Stimulated activated CD8-positive, alpha-beta memory T cell treated with anti-CD3 and anti-CD28 coated beads, Interleukin-15, amount 100 ng/mL, for 24 hours (primary cell): Measurements from ENCODE around the gene NFATC2.
"Not testable (repeated sequence)": the region's sequence is repeated elsewhere in the genome, so short reads cannot be mapped to it uniquely, and the experiment has no call there.

Experiments
- DNase-seq: peaks from one replicate; pipeline ENCODE4 v3.0.0-alpha.2; 2020; ENCODE audit warnings: low read depth

Gene NFATC2

DNA sequence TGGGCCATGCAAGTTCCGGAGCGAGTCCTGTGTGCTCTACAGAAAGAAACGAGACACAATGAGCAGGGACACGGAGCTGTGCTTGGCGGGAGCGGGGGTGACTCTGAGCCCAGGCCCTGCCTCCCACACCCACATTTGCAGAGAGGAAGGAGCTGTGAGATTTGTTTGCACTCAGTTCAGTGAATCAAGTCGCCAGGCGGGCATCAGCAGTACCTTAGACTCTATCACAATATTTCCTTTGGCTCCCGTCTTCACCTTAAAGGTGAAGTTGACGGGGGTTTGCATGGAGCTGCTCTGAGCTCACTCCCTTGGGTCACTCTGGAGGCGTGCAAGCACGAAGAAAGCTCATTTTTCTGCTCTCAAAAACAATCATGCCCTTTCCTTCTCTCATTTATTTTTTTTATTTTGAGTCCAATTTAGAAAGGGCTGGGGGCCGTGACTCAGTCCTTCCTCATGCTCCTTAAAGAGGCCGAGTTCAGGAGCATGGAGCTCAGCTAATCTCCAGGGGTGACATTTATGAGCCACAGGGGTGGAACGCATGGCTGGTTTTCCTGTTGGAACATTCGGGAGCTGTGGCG is 188.2 kb downstream of the NFATC2 start:
- DNase-seq, result no peak

- no peak for DNase-seq
Observed at GRCh38 chr20:51353491-51353890, 189.0 kb downstream of the NFATC2 start.

DNA sequence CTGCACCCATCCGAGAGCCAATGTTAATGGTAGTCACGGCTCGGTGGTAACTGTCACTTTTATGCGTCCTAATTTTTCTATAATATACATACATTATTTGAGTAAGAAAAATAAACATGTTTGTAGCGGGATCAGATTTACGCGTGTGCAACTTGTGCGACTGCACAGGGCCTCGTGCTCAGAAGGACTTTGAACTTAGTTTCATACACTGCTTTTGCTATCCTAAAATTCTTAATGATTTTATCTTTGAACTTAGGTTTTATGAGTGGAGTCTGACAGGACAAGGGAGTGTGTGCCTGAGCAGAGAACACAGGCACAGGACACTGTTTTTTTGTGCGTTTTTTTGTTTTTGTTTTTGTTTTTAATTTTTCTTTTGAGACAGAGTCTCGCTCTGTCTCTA is 189.7 kb downstream of the NFATC2 start:
- no peak for DNase-seq

DNA sequence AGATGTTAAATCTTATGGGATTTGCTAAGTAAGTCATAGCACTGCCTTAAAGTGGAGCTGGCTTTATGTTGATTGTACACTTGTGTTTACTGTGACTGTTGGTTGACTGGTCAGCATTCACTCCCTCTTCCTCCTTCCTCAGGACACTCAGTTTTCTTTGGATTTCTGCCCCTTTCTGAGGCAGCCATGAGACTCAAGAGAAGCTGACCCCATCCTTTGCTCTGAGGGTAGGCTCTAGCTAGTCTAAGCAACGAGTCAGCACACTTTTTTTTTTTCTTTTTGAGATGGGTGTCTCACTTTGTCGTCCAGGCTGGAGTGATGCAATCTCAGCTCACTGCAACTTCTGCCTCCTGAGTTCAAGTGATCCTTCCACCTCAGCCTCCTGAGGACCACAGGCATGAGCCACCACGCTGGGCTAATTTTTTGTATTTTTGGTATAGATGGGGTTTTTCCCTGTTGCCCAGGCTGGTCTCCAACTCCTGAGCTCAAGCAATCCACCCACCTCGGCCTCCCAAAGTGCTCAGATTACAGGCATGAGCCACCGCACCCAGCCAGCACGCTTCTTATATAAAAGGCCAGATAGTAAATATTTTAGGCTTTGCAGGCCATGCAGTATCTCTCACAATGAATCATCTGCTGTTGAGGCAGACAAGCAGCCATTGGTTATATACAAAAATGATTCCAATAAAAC is 191.4 kb downstream of the NFATC2 start:
- no peak for DNase-seq

- DNase-seq, result no peak
Observed at GRCh38 chr20:51348876-51349275, 193.6 kb downstream of the NFATC2 start.

DNA sequence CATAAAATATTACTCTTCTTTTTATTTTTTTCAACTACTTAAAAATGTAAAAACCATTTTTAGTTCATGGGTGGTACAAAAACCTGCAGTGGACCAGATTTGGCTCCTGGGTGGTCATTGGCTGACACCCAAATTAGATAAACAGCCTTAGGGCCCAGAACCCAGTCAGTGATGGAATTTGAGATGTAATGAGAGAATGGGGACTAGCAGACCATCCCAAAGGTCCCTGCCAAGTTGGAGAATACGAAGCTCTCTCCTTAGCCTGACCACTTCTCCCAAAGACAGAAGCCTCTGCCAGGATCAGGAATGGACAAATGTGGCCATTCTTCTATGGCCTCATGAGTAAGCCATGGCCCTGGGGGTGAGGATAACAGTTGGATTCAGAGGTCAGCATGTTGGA is 194.7 kb downstream of the NFATC2 start:
- DNase-seq, result no peak

DNA sequence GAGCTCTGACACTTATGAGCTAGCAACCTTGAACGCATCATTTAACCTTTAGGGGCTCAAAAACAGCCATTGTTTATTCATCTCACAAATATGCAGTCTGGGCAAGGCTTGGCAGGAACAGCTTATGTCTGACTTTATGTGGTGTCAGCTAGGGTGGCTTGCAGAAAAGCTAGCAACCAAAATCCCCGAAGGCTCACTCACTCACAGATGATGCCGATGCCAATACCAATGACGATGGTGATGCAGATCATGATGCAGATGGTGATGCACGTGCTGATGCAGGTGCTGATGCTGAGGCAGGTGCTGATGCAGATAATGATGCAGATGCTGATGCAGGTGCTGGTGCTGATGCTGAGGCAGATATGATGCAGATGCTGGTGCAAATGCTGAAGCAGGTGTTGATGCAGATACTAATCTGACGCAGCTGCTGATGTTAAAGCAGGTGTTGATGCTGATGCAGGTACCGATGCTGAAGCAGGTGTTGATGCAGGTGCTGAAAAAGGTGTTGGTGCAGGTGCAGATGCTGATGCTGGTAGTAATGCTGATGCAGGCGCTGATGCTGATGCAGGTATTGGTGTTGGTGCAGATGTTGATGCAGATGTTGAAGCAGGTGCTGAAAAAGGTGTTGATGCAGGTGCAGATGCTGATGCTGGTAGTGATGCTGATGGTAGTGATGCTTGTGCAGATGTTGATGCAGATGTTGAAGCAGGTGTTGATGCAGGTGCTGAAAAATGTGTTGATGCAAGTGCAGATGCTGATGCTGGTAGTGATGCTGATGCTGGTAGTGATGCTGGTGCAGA is 195.6 kb downstream of the NFATC2 start:
- no peak for DNase-seq

GRCh38 chr20:51345601-51346101 is 196.9 kb downstream of the NFATC2 start:
- no peak for DNase-seq

GRCh38 chr20:51343802-51344201 is 198.7 kb downstream of the NFATC2 start:
- DNase-seq, result not testable (repeated sequence)

GRCh38 chr20:51342510-51343236 is 199.8 kb downstream of the NFATC2 start:
- no peak for DNase-seq

DNA sequence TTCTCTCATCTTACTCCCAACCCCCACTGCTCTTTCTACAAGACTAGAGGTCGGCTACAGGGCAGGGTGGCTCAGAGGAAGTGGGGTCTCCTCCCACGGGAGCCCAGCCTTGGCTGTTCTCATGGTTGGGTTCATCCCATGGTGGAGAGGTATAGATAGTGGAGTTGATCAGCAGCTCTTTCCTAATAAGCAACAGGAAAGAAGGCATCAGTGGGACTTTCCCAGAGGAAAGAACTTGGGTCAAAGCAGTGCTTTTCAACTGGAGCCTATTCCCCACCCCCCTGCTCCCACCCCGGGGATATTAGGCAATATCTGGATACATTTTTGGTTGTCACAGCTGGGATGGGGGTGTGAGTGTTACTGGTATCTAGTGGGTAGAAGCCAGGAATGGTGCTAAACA is 200.9 kb downstream of the NFATC2 start:
- no peak for DNase-seq

- no peak for DNase-seq
Observed at GRCh38 chr20:51340451-51340840, 202.1 kb downstream of the NFATC2 start.

- no peak for DNase-seq
Observed at GRCh38 chr20:51339721-51340450, 202.6 kb downstream of the NFATC2 start.

DNA sequence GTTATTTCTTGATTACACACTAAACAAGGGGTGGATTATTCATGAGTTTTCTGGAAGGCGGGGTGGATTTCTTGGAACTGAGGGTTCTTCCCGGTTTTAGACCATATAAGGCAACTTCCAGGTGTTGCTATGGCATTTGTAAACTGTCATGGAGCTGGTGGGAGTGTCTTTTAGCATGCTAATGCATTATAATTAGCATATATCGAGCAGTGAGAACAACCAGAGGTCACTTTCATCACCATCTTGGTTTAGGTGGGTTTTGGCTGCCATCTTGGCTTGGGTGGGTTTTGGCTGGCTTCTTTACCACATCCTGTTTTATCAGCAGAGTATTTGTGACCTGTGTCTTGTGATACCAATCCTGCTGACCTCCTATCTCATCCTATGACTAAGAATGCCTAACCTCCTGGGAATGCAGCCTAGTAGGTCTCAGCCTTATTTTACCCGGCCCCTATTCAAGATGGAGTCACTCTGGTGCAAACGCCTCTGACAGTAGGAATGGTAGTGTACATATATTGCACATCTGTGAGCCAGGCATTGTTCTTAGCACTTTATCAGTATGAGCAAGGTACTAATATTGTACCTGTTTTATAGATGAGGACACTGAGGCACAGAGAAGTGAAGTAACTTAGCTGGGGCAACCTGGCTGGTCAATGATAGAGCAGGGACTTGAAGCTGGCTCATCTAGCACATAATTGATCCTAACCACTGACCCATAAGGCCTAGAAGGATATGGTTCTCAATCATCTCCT is 203.7 kb downstream of the NFATC2 start:
- no peak for DNase-seq

DNA sequence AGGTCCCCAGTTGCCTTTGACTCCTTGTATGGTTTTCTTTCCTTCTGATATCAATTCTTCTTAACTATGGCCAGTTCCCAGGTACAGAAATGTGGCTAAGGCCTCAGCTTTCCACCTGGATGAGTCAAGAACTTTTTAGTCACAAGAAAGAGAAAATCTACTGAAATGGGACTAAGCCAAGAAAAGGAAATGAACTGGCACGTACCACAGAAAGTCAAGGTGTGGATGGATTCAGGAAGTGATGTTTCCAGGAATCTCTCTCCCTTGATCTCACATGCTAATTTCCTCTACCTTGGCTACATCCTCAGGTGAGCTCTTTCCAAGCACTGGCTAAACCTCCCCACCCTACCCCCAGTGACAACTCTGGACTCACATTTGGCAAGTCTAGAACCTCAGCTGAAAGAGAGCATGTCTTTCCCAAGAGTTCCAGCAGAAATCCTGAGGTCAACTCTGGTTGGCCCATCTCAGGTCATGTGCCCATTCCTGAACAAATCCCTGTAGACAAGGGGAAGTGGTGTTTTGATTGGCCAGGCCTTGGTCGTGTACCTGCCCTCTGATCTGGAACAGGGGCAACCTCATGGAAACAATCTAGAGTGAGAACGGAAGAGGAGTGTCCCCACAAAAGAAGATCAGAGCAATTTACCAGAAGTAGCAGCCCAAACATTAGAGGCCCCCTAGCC is 205.3 kb downstream of the NFATC2 start:
- no peak for DNase-seq
